Epithelial cell of proximal tubule (primary cell): ENCODE data around the gene RNF227. TPM values are rescaled to one million over a fixed set of nuclear protein-coding genes. Genes with fewer than 3 reads are reported as not detected.
A peak's percentile ranks its signal among the peaks of the same experiment; 100 is the strongest.
"Not testable (repeated sequence)": the region's sequence is repeated elsewhere in the genome, so short reads cannot be mapped to it uniquely, and the experiment has no call there.

Experiments
- DNase-seq: peaks from one replicate; pipeline ENCODE4 v3.0.0-alpha.2; 2011; ENCODE audit warnings: low read depth
- H3K4me3 ChIP-seq: 2 replicates; pipeline ENCODE4 v1.5.1; 2011; ENCODE audit warnings: low read depth, mild to moderate bottlenecking, low read length
- total RNA-seq: library from RNA; depleted of rRNA; stranded (reverse); fragments of >200 nt; gene quantifications from 2 replicates; pipeline ENCODE4 v1.2.3, GENCODE V29; 2015
- TF ChIP-seq, protein P1 (sequence below): conservative IDR thresholded peaks from 2 replicates; pipeline ENCODE4 v1.5.1; 2012; ENCODE audit warnings: low read depth, mild to moderate bottlenecking, low read length

Gene RNF227
- total RNA-seq: 0.35 and 0.65 TPM in 2 replicates

DNA sequence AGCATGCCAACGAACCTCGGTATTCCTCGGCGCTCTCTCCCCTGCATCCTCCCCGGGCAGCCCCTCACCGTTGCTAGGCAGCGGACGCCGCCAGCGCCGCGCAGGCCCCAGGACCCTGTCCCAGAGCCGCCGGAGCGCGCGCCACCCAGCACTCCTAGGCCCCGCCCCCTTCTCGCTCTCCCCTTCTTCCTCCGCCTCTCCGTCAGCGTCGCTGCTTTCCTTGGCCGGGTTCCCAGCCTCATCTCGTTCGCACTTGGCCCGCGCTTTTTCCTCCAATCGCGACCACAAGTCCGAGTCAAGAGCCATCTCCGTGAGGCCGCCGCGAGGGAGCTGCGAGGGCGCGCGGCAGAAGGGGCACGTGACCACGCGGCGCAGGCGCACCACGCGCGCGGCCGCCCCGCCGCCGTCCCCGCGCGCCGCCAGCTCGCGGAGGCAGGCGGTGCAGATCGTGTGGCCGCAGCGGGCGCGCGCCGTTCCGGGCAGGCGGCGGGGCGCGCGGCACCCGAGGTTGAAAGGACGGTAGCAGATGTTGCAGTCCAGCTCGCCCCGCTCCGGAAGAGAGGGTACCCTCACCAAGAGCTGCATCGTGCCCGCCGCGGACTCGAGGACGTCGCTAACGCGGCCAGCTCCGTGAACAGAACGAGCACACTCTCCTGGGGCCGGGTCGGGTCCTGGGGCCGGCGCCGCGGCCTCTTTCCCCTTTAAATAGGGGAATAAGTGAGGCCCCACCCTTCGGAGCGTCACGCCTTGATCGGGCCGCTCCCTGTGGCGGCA lies at the start of gene RNF227:
Gene RNF227, minus strand, starts transcription at position 679 of the 774 bp plus-strand sequence. Its CDS starts 94 bp downstream, at position 585.
- DNase-seq: no peak
- peak within 1 kb of the TSS; percentile 65 for H3K4me3 ChIP-seq
- TF ChIP-seq, protein P1, sequence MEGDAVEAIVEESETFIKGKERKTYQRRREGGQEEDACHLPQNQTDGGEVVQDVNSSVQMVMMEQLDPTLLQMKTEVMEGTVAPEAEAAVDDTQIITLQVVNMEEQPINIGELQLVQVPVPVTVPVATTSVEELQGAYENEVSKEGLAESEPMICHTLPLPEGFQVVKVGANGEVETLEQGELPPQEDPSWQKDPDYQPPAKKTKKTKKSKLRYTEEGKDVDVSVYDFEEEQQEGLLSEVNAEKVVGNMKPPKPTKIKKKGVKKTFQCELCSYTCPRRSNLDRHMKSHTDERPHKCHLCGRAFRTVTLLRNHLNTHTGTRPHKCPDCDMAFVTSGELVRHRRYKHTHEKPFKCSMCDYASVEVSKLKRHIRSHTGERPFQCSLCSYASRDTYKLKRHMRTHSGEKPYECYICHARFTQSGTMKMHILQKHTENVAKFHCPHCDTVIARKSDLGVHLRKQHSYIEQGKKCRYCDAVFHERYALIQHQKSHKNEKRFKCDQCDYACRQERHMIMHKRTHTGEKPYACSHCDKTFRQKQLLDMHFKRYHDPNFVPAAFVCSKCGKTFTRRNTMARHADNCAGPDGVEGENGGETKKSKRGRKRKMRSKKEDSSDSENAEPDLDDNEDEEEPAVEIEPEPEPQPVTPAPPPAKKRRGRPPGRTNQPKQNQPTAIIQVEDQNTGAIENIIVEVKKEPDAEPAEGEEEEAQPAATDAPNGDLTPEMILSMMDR: no peak

DNA sequence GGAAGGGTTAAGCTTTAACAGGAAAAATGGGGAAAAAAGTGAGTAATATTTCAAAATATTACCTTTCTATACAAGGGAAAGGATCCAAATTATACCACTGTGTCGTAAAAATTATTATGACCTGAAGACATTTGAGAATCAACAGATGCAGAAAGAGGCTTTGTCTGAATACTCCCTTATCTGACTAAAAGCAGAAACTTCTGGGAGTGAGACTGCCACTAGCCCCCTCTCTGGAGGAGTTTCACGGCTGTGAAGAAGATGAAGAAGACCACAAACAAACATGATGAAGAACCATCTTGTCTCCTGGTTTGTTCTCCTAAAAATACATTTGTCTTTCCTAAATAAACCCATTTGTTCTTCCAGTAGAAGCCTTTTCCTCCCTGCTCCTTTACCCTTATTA lies 45.3 kb upstream of the RNF227 start:
- TF ChIP-seq, protein P1: no peak
- DNase-seq: no peak
- no peak overlapping the region for H3K4me3 ChIP-seq

DNA sequence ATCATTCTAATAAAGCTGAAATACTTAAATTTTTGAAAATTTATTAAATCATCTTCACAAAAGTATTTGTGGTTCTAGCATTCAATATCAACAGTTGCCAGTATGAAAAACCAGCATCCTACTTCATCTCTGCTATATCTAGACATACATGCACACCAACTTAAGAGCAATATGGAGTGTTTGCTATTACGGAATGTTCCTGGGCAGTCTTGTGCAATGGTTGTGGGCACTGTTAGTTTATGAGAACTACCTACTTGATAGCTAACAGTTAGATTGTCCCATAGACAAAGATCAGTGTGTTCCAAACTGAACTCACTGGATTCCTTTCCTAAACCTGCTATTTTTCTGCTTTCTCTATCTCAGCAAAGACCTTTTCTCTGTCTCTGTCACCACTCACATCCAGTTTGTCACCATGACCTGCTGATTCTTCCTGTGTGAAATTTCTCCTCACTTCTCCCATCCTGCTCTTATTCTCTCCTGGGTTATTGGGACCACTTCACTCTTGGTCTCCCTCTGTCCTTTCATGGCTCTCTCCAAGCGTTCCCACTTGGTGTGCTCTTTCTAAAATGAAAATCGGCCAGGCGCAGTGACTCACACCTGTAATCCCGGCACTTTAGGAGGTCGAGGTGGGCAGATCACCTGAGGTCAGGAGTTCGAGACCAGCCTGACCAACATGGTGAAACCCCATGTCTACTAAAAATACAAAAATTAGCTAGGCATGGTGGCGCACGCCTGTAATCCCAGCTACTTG lies 43.6 kb upstream of the RNF227 start:
- TF ChIP-seq, protein P1: no peak
- DNase-seq: no peak
- H3K4me3 ChIP-seq: no peak overlapping the region

DNA sequence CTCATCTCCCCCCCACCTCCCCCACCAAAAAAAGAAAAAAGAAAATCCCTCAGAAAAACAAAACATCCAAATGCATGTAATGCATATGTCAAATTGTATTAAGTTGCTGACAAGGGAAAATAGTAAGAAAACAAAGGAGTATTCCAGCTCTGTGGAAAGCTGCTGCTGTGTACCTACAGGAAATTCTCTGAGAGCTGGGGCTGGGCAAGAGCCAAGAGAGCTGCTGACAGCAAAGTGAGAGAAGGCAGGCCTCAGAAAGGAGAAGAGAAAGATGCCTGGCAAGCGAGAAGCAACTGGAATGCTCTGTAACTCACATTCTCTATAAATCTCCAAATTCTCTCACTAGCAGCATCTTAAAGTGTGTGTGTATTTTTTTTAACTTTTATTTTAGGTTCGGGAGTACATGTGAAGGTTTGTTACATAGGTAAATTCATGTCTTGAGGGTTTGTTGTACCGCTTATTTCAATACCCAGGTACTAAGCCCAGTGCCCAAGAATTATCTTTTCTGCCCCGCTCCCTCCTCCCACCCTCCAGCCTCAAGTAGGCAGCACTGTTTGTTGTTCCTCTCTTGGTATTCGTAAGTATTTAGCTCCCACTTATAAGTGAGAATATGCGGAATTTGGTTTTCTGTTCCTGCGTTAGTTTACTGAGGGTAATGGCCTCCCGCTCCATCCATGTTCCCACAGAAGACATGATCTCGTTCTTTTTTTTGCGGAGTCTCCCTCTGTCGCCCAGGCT lies 40.3 kb upstream of the RNF227 start:
- DNase-seq: no peak
- TF ChIP-seq, protein P1: no peak
- H3K4me3 ChIP-seq: no peak overlapping the region

DNA sequence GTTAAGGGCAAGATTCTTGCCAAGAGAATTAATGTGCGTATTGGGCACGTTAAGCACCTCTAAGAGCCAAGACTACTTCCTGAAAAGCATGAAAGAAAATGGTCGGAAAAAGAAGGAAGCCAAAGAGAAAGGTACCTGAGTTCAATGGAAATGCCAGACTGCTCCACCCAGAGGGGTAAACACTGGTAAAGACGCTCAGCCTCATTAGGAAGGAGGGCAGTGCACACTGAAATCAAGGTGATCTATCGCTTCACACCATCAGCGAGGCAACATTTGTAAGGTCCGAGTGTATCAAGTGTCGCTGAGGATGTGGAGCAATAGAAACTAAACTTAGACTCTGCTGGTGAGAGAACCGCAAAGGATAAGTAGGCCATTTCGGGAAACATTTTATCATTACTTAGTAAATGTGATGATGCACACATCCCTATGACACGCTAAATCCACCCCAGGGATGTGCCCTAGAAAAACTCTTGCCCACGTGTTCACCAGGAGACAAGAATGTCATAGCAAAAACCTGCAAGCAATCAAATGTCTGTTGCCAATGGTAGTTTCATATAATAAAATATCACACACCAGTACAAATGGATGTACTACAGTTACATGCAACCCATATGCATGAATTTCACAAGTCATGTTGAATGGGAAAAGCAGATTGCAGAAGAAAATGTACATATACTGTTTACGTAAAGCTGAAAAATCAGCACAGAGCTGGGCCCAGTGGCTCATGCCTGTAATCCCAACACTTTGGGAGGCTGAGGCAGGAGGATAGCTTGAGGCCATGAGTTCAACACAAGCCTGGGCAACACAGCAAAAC lies 39.5 kb upstream of the RNF227 start:
- TF ChIP-seq, protein P1: no peak
- H3K4me3 ChIP-seq: no peak overlapping the region
- no peak for DNase-seq

DNA sequence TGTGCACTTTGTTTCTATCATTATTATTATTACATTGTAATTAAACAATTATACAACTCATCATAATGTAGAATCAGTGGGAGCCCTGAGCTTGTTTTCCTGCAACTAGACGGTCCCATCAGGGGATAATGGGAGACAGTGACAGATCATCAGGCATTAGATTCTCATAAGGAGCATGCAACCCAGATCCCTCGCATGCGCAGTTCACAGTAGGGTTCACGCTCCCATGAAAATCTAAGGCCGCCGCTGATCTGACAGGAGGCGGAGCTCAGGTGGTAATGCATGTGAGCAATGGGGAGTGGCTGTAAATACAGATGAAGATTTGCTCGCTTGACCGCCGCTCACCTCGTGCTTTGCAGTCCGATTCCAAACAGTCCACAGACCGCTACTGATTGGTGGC lies 37.2 kb upstream of the RNF227 start:
- DNase-seq, H3K4me3 ChIP-seq: not testable (repeated sequence)
